GM15510 (cell line): Measurements from ENCODE around the gene ZFPL1.

Experiments
- POLR2A ChIP-seq: IDR thresholded peaks from 3 replicates; pipeline ENCODE4 v1.6.1; 2011; ENCODE audit warnings: borderline replicate concordance; ENCODE audit not compliant: insufficient read length; ENCODE audit errors: extremely low read depth

Gene ZFPL1

GRCh38 chr11:65112546-65113360, 28.7 kb downstream of the ZFPL1 start:
- peak; percentile 37 for TF ChIP-seq POLR2A

GRCh38 chr11:65113361-65113756, 29.3 kb downstream of the ZFPL1 start:
- TF ChIP-seq POLR2A, result no peak

- no peak for TF ChIP-seq POLR2A
Measured at GRCh38 chr11:65113839-65114238, 29.8 kb downstream of the ZFPL1 start.

GRCh38 chr11:65114538-65115171, 30.6 kb downstream of the ZFPL1 start:
- no peak for TF ChIP-seq POLR2A

GRCh38 chr11:65115361-65116082, 31.5 kb downstream of the ZFPL1 start:
- TF ChIP-seq POLR2A, result no peak

GRCh38 chr11:65116370-65117205, 32.6 kb downstream of the ZFPL1 start:
- peak; percentile 15 for TF ChIP-seq POLR2A

GRCh38 chr11:65117206-65118096, 33.4 kb downstream of the ZFPL1 start, which contains the start of gene ZNHIT2:
ZNHIT2 (minus strand) TSS chr11:65117701; CDS start chr11:65117653, 48 bp downstream.
- TF ChIP-seq POLR2A, result peak; percentile 77

GRCh38 chr11:65118097-65118837, 34.2 kb downstream of the ZFPL1 start:
- no peak for TF ChIP-seq POLR2A

GRCh38 chr11:65119670-65119995, 35.6 kb downstream of the ZFPL1 start:
- TF ChIP-seq POLR2A, result no peak

GRCh38 chr11:65120831-65121230, 36.8 kb downstream of the ZFPL1 start:
- TF ChIP-seq POLR2A, result no peak

- TF ChIP-seq POLR2A, result no peak
Measured at GRCh38 chr11:65121447-65121864, 37.4 kb downstream of the ZFPL1 start.

GRCh38 chr11:65121865-65122696, 38.1 kb downstream of the ZFPL1 start, which contains the start of the genes FAU and MRPL49:
FAU (minus strand) TSS chr11:65122134; CDS start chr11:65121813, 321 bp downstream.
MRPL49 (plus strand) TSS chr11:65122321; CDS start chr11:65122347, 26 bp downstream.
- TF ChIP-seq POLR2A, result peak; percentile 94
